HG02938 (cell line): ENCODE data around the gene C17orf75.

ENCODE experiments used
- ATAC-seq: cut with Tn5 transposase; IDR thresholded peaks from one replicate; pipeline ENCODE4 v1.9.1; 2021; ENCODE audit warnings: mild to moderate bottlenecking, moderate library complexity; ENCODE audit not compliant: unreplicated experiment

Gene C17orf75

GRCh38 chr17:32278815-32279214 lies 63.2 kb downstream of the C17orf75 start:
- ATAC-seq: no peak
